GM18867 (cell line): ENCODE measurements around the gene ABCA1.
"Not testable (repeated sequence)": the region's sequence is repeated elsewhere in the genome, so short reads cannot be mapped to it uniquely, and the experiment has no call there.

Source experiments
- ATAC-seq: cut with Tn5 transposase; IDR thresholded peaks from one replicate; pipeline ENCODE4 v1.9.1; 2021; ENCODE audit warnings: mild to moderate bottlenecking, moderate library complexity; ENCODE audit not compliant: unreplicated experiment

Gene ABCA1

DNA sequence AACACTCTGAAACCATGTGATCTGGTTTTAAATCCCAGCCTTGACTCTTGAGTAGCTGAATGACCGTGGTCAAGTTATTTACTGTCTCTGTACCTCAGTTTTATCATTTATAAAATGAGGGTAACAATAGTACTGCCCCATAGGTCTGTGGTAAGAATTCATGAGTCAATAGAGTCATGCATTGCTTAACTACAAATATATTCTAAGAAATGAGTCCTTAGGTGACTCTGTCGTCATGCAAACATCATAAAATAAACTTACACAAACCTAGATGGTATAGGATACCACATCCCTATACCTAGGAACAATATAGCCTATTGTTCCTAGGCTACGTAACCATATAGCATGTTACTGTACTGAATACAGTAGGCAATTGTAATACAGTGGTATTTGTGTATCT lies 20.3 kb upstream of the ABCA1 start:
- no peak for ATAC-seq

DNA sequence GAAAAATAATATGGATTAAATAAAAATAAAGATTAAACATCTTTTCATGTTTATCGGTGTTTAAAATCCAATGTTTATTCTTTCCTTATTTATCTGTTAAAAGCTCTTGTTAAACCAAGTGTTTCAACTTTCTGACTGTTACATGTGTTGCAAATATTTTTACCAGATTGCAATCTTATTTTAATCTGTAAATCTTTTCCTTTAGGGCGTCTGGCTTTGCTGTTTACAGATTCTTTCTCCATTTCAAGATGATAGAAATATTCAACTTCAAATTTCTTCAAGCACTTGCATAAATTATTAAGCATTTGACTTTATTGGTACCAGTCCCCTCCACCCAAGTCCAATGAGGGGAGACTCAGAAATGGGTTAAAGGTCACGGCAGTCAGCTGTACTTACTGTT lies 16.9 kb upstream of the ABCA1 start:
- ATAC-seq = no peak

DNA sequence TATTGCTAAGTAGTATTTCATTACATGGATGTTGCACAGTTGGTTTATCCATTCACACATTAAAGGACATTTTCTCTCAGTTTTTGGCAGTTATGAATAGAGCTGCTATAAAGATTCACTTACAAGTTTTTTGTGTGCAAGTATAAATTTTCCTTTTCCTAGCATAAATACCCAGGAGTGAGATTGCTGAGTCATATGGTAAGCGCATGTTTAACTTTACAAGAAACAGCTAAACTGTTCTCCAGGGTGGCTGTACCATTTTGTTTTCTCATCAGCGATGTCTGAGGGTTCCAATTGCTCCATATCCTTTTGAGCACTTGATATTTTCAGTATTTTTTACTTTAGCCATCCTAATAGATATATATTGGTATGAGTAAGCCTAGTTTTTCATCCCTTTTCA lies 16.4 kb upstream of the ABCA1 start:
- no peak for ATAC-seq

DNA sequence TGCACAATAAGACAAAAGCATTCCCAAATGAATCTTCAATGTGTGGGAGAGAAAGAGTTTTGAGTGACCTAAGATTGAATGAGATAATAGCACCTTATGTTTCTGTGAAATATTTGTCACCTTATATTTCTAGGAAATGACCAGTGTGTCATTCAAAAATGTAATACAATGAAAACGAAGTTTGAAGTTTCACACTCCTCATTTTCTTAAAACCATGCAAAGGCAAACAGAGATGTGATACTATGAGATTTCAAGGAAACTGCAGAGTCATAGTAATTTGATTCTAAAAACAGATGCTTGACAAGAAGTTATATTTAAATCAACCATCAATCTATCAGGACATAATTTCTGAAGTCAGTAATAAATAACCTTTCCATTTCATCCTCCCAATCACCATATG lies 13.6 kb upstream of the ABCA1 start:
- ATAC-seq = no peak

DNA sequence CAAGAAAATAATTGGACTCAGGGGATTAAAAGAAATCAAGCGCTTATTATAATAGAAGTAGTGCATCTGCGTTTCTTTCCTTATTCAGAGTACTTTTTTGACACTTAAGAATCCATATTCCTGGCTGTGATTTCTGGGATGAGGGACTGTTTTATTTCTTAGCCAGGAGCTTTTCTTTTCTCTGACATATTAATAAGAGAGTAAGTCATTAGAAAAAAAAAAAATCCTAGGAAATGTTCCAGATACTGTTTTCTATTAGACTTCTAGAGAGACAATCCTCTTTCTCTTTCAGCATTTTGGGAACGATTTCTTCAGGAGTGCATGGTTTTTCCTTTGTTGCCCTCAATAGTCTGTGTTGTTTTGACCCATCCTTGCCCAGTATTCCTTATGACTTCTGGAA lies 8.3 kb upstream of the ABCA1 start:
- no peak for ATAC-seq

DNA sequence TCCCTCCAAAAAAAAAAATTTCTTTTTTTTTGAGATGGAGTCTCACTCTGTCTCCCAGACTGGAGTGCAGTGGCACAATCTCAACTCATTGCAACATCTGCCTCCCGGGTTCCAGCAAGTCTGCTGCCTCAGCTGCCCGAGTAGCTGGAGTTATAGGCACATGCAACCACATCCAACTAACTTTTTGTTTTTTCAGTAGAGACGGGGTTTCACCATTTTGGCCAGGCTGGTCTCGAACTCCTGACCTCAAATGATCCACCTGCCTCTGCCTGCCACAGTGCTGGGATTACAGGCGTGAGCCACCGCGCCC lies 7.5 kb upstream of the ABCA1 start:
- not testable (repeated sequence) for ATAC-seq

DNA sequence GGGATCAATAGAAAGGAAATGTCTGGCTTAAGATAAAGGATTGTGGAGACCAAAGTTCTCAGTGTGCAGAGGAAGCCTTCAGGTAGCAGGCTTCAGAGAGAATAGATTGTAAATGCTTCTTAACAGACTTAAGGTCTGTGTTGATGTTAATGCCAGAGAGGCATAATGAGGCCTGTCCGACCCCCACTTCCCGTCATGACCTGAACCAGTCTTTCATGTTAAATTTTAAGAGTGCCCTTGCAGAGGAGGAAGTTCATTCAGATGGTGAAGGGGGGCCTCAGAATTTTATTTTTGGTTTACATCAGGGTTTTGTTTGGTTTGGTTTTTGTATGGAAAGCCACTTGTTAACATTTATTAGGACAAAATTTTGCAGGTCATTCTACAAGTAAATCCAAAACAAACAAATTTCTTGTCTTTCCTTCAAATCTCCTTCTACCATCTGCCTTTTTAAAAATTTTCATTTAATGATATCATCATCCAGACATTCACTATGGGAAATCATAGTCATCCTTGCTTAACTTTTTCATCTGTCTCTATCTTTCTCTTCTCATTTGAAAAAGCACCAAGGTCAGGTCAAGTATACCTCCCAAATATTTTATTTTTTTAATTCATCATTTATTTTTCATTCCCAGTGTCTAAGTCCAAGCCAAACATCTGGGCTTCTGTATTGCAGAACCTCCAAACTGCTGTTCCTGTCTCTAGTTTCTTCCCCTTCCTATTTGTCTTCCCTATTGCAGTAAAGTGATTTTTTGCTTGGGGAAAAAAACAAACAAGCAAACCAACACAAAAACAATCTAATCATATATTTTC lies 6.9 kb upstream of the ABCA1 start:
- no peak for ATAC-seq

DNA sequence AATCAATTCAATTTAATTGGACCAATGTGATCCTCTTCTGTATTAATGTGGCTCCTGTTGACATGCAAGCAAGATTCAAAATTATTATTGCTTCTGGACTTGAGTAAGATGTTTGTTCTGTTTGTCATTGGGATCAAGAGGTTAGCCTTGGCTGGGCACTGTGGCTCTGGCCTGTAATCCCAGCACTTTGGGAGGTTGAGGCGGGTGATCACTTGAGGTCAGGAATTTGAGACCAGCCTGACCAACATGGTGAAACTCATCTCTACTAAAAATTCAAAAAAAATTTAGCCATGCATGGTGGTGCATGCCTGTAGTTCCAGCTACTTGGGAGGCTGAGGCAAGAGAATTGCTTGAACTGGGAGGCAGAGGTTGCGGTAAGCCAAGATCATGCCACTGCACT lies 5.1 kb upstream of the ABCA1 start:
- not testable (repeated sequence) for ATAC-seq

DNA sequence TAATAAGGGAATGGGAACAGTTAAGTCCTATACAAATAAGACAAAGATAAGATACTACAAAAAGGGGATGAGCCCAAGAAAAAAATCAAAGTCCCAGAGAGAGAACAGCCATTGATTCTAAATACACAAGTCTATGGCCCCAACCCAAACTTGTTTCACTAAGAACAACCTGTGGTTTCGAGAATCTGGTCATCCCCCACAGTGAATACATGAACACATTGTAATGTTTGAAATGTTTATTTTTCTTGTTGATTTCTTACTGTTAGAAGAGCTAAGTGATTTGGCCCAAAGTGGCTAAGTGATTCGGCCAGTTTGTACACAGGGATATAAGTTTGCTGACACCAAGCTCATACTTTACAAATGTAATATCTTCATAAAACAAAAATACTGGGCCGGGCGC lies 3.3 kb upstream of the ABCA1 start:
- no peak for ATAC-seq

DNA sequence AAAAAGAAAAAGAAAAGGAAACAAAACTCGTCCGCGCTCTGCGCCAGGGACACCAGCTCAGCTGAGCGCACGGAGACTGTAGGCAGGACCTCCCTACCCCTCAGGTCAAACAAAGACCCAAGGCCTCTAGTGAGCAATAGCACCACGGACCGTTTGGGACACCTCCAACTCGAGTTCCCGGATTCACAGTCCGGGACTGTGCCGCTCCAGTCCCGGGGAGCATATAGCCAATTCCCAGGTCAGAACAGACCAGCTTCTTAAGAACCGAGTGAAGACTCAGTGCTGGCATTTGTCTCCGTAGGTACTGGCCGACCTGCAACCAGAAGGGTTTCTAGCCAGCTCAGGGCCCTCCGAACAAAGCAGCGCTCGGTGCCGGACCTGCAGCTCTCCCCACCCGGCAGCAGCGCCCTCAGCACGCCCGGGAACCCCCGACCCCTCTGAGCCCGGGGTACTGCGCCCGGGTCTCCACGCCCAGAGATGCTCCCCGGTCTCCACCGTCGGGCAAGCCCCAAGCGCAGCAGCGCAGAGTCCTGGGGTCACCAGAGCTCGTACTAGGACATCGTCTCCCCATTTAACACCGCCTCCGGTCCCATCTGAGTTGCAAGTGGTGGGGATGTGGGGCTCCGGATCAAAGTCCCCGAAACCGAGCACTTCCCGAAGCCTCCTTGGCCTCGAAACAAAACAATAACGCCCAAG lies 591 bp downstream of the ABCA1 start:
- no peak for ATAC-seq

DNA sequence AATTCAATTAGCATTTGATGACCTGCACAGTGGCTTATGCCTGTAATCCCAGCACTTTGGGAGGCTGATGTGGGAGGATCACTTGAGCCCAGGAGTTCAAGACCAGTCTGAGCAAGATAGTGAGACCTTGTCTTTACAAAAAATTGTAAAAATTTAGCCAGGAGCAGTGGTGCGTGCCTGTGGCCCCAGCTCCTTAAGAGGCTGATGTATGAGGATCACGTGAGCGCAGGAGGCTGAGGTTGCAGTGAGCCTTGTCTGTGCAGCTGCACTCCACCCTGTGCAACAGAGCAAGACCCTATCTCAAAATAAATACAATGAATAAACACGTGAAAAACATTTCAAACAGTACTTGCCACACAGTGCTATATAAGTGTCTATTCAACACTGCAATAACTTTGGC lies 4.2 kb downstream of the ABCA1 start:
- ATAC-seq = peak; percentile 39

DNA sequence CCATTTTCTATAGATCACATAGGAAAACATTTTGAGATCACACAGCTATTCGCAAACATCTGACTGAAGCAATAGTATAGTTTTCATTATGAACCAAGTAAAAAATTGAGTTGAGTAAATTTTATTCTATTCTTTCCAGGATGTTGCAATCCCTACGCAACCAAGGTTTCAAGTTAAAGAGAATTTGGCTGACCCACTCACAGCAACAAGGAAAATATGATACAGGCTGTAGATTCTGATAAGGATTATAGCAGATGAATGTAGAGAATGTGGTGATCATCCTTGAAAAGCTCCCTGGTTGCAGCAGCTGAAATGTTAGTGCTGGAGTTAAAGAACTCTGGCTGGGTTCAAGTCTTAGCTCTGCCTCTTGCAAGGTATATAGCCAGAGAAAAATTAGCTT lies 4.7 kb downstream of the ABCA1 start:
- no peak for ATAC-seq

DNA sequence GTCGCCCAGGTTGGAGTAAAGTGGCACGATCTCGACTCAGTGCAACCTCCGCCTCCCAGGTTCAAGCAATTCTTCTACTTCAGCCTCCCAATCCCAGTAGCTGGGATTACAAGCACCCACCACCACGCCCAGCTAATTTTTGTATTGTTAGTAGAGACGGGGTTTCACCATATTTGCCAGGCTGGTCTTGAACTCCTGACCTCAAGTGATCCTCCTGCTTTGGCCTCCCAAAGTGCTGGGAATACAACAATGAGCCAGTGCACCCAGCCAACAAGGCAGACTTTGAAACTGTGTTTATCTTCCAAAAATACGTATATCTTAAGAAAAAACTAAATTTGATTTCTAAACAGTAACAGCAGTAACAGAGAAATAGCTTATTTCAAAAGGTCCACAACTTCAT lies 5.2 kb downstream of the ABCA1 start:
- not testable (repeated sequence) for ATAC-seq

DNA sequence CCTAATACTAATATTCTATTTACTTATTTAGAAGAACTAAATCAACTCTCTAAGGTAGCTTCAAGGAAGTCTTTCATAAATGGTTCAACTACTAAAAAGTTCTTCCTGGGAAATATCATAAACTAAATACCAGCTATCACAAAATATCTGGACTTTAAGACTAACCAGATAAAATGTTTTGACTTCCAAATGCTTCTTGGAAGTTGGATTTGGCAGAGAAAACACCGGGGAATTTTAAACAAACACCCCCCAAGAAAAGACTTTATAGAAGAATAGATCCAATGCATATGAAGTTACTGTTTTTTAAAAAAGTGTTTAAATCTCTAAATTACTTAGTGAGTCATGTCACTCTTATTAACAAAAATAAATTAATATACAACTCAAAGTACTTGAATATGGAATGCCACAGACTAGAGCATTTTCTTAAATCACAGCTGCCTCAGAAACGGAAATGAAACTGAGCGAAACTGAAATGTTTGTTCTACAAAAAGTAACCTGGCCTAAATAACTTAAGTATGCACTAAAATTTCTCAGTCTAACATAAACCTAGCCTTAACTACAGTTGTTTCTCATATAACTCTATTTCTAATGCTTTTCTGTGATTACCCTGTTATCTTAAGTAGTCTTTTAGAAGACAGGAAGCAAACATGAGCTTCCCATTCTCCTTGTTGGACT lies 6.8 kb downstream of the ABCA1 start:
- ATAC-seq = peak; percentile 47

DNA sequence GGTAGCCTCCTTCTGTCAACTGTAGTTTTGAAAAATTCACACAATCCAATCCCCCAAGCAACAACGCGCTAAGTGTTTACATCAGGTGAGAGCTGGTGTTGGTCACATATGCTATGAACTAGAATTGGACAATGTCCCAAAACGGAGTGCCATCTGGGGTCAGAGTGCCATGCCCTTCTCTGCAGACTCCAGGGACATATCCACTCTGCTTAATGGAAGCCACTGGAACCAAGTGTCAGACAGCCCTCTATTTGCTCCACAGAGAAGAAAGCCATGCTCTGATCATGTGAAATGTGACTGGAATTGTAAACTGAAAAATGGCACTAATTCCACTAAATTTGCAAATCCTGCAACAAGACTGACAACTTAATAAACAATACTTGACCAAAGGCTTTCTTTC lies 12.2 kb downstream of the ABCA1 start:
- no peak for ATAC-seq

DNA sequence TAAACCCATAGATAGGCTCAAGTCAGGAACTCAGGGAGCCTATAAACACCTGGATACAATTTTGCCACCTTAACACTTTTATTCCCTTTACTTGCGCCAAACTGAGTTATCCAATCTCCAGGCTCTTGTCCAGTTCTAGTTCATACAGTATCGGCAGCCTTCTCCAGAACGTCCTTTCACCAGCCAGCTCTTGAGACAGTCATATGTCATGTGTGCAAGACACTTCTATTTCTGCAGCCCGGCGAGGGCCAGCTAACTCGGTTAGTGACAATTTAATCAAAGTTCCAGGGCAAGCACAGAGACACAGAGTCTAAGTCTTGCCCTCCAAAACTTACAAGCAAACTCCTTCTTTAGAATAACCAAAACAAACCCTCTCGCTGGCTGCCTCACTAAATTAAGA lies 12.9 kb downstream of the ABCA1 start:
- ATAC-seq = no peak

DNA sequence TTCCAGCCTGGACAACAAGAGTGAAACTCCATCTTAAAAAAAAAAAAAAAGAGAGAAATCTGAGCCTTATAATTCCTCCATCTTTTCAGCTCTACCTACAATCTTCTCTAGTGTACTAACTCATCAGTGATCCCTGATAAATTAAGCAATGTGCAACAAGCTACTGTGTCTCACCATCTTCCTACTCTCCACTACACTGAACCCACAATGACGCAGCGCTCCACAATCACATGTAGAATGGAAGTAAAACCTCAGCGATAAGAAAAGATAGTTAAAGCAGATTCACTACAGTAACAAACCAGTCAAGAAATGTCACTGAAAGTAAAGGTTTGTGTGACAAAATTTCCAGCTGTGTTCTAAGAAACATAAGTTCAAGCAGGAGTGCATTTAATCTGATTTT lies 13.5 kb downstream of the ABCA1 start:
- no peak for ATAC-seq

DNA sequence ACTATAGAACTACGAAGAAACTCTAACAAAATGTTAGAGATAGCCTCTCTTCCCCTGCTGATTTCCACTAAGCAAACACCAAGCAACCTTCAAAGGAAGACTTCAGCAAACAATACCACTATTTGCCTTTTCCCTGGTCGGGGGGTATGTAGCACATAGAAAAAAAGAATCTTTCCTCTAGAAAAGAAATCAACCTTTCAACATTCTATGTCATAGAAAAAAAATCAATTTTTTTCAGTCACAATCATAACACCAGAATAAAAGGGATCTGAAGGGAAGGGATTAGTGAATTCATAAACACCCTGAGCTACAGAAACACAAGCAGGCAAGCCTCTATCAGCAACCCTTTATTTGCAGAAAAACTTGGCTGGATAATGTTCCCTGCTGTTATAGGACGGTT lies 15.3 kb downstream of the ABCA1 start:
- no peak for ATAC-seq

DNA sequence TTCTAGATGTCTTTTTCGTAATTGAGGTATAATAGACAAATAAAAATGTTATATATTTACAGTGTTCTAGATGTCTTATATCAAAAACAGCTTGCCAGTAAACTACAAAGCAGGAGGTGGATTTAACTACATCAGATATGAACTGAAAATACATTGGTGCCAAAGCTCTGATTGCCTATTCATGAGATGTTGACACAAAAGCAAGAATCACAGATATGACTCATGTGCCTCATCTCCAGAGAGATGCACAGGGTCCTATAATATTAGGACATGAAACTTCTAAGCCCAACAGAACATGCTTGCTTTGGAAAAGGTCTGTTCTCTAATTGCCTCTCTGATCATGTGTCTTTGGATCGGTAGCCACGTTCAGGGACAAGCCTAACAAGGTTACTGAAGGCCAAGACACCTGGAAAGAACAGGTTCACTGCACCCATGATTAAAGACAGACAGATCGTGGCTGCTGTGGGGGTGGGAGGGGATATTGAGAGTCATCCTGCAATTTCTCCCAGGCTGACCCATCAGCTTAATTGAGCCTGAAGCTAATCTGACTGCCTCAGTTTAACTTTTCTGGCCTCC lies 16.8 kb downstream of the ABCA1 start:
- ATAC-seq = no peak

DNA sequence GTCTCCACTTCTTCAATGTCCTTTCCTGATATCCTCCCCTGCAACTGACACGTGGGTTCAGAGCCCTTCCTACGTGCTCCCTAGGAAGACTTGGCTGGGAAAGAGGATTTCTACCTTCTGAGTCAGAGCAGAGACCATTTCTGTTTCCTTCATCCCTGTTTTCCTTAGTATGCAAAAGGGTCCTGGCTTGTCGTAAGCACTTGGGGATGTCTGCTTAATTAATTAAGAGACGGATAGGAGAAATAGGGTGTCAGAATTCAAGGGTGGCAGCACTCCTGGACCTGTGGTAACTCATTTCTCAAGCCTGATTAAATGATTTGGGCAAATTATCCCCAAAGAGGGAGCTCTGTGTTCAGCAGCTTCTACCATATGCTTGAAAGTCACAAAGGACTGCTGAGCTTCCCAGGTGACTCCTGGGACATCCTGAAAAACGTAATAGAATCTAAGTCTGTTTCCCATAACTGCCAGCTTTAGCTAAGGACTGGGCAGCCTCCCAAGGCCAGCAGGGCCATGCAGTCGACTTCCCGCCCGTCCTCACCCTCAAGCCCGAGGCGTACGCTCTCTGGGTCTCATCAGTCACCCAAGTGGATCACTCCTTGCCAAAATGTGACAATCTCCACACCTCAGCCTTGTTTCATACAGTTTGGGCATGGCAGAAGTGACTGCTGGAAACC lies 20.5 kb downstream of the ABCA1 start:
- no peak for ATAC-seq
